ENCODE measurements around the gene ACIN1. TPM values are rescaled to one million over a fixed set of nuclear protein-coding genes. Genes with fewer than 3 reads are reported as not detected.
A peak's percentile ranks its signal among the peaks of the same experiment; 100 is the strongest.
"Not testable (repeated sequence)": the region's sequence is repeated elsewhere in the genome, so short reads cannot be mapped to it uniquely, and the experiment has no call there.

ACIN1 gene
- total RNA-seq, 1 experiment from 2014 or later = 43.9 TPM

- DNase-seq (ENCODE audit: low spot score) = no peak
These were observed 27.1 kb upstream of the ACIN1 start for GRCh38 chr14:23122086-23122485.

GRCh38 chr14:23121361-23121771 is 26.4 kb upstream of the ACIN1 start:
- DNase-seq (ENCODE audit: low spot score) = no peak

- peak; percentile 82 for DNase-seq (ENCODE audit: low spot score)
These were observed 25.8 kb upstream of the ACIN1 start for GRCh38 chr14:23120541-23121251.

- no peak for DNase-seq (ENCODE audit: low spot score)
These were observed 24.7 kb upstream of the ACIN1 start for GRCh38 chr14:23119363-23120327.

- DNase-seq (ENCODE audit: low spot score) = no peak
These were observed 23.8 kb upstream of the ACIN1 start, which contains the start of gene CEBPE for GRCh38 chr14:23118506-23119362. CEBPE (minus strand) TSS chr14:23119255; CDS start chr14:23119091, 164 bp downstream.

- no peak for DNase-seq (ENCODE audit: low spot score)
These were observed 22.6 kb upstream of the ACIN1 start for GRCh38 chr14:23117371-23118020.

- no peak for DNase-seq (ENCODE audit: low spot score)
These were observed 21.0 kb upstream of the ACIN1 start for GRCh38 chr14:23115918-23116317.

- DNase-seq (ENCODE audit: low spot score) = peak; percentile 78
These were observed 20.2 kb upstream of the ACIN1 start for GRCh38 chr14:23115039-23115731.

- no peak for DNase-seq (ENCODE audit: low spot score)
These were observed 19.7 kb upstream of the ACIN1 start for GRCh38 chr14:23114669-23115038.

GRCh38 chr14:23114120-23114458 is 19.2 kb upstream of the ACIN1 start:
- DNase-seq (ENCODE audit: low spot score) = no peak

- no peak for DNase-seq (ENCODE audit: low spot score)
These were observed 18.6 kb upstream of the ACIN1 start for GRCh38 chr14:23113431-23114119.

- no peak for DNase-seq (ENCODE audit: low spot score)
These were observed 17.6 kb upstream of the ACIN1 start for GRCh38 chr14:23112359-23113178.

GRCh38 chr14:23110579-23111365 is 15.8 kb upstream of the ACIN1 start:
- DNase-seq (ENCODE audit: low spot score) = no peak

GRCh38 chr14:23109769-23110168 is 14.8 kb upstream of the ACIN1 start:
- no peak for DNase-seq (ENCODE audit: low spot score)

GRCh38 chr14:23108169-23108568 is 13.2 kb upstream of the ACIN1 start:
- not testable (repeated sequence) for DNase-seq (ENCODE audit: low spot score)

GRCh38 chr14:23107620-23108019 is 12.7 kb upstream of the ACIN1 start:
- not testable (repeated sequence) for DNase-seq (ENCODE audit: low spot score)

GRCh38 chr14:23106747-23107045 is 11.8 kb upstream of the ACIN1 start:
- DNase-seq (ENCODE audit: low spot score) = no peak

- no peak for DNase-seq (ENCODE audit: low spot score)
These were observed 10.4 kb upstream of the ACIN1 start for GRCh38 chr14:23105348-23105824.
